Prostate gland (tissue), 2 donors: ENCODE data around the gene MARF1. TPM values are rescaled to one million over a fixed set of nuclear protein-coding genes. Genes with fewer than 3 reads are reported as not detected.

Experiments used
- DNase-seq: peaks from one replicate; pipeline ENCODE4 v3.0.0-alpha.2; 2019; ENCODE audit warnings: low spot score
- H3K27ac ChIP-seq, 2 donors: fragments of 200-600 bp; sonication (generic); 2 replicates each; pipeline ENCODE4 v1.5.1; 2017 to 2019
- H3K27me3 ChIP-seq: fragments of 200-600 bp; sonication (generic); replicated peaks from 2 replicates; pipeline ENCODE4 v1.5.1; 2019; ENCODE audit not compliant: insufficient read depth
- H3K36me3 ChIP-seq, 2 donors: fragments of 200-600 bp; sonication (generic); 1 replicate in 1 of 2; 2 replicates in 1 of 2; pipeline versions ENCODE4 v1.5.1 to v1.8.1; 2017 to 2019
- H3K4me1 ChIP-seq: fragments of 200-600 bp; sonication (generic); replicated peaks from 2 replicates; pipeline ENCODE4 v1.5.1; 2019
- H3K4me3 ChIP-seq, 2 donors: fragments of 200-600 bp; sonication (generic); 2 replicates each; pipeline ENCODE4 v1.5.1; 2017 to 2019
- H3K9me3 ChIP-seq: fragments of 200-600 bp; sonication (generic); 2 replicates; pipeline ENCODE4 v1.5.1; 2017
- POLR2A ChIP-seq: fragments of 450-650 bp; IDR thresholded peaks from one replicate; pipeline ENCODE4 v1.6.1; 2016; ENCODE audit warnings: antibody characterized with exemption, mild to moderate bottlenecking
- POLR2AphosphoS5 ChIP-seq: sonication (generic); formaldehyde crosslinking; IDR thresholded peaks from one replicate; pipeline ENCODE4 v1.6.1; 2017; ENCODE audit warnings: antibody characterized with exemption
- WGBS: methylation state at CpG from one replicate; pipeline ENCODE4 v1.1.5; 2018; 5-methylcytosine and 5-hydroxymethylcytosine counted together
- intact Hi-C: fragments of 100-400 bp; cut with DNase I; formaldehyde crosslinking; loops from one replicate; pipeline ENCODE4 v1.14.2; 2022
- total RNA-seq, 2 donors: library from RNA; depleted of rRNA; stranded (reverse); fragments of >200 nt; gene quantifications; one replicate each; pipeline ENCODE4 v1.1.0, GENCODE V29; 2016
- TF ChIP-seq, protein P1 (sequence below), 4 experiments: fragments of 200-600 bp in 2 of 4; fragments of 450-650 bp in 2 of 4; sonication (generic) in 2 of 4; IDR thresholded peaks; 1 replicate in 3 of 4; 2 replicates in 1 of 4; pipeline ENCODE4 v1.5.1; 2016 to 2019; ENCODE audit warnings: antibody characterized with exemption in 4 of 4, mild to moderate bottlenecking in 2 of 4, moderate library complexity in 2 of 4

Gene MARF1
- total RNA-seq, 2 donors from 2014 or later, result 33.3 to 54.2 TPM

DNA sequence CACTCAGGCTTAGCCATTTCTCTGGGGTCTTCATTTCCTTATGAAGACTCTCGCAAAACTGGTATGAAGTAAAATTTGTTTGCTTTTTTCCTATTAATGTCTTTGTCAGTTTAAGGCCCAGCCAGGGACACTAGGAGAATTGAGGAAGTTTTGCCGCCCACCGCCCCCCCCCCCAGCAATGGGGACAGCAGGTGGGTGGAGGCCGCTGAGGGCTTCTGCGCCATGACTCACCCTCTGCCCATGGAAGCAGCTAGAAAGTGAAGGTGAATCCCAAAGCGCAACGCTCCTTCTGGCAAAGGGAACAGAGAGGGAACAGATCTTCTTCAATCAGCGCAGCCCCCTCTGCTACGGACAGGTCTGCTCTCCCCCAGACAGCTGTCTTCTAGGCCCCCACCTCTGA is 49.7 kb downstream of the MARF1 start:
- whole genome bisulfite sequencing, result 88% methylated on average over 9 of the region's 9 CpGs
- Histone ChIP-seq H3K4me1 (no peaks in the 10 kb centered on the region), H3K4me3 (no peak overlapping the region), H3K27ac (no peak overlapping the region), H3K9me3 (no peaks in the 10 kb centered on the region), H3K36me3 (no peaks in the 10 kb centered on the region), H3K27me3 (no peaks in the 10 kb centered on the region)
- DNase-seq, result no peak
- intact Hi-C loops, result no loop called here
- TF ChIP-seq POLR2AphosphoS5 (no peak), POLR2A (no peak)
- TF ChIP-seq, protein P1, sequence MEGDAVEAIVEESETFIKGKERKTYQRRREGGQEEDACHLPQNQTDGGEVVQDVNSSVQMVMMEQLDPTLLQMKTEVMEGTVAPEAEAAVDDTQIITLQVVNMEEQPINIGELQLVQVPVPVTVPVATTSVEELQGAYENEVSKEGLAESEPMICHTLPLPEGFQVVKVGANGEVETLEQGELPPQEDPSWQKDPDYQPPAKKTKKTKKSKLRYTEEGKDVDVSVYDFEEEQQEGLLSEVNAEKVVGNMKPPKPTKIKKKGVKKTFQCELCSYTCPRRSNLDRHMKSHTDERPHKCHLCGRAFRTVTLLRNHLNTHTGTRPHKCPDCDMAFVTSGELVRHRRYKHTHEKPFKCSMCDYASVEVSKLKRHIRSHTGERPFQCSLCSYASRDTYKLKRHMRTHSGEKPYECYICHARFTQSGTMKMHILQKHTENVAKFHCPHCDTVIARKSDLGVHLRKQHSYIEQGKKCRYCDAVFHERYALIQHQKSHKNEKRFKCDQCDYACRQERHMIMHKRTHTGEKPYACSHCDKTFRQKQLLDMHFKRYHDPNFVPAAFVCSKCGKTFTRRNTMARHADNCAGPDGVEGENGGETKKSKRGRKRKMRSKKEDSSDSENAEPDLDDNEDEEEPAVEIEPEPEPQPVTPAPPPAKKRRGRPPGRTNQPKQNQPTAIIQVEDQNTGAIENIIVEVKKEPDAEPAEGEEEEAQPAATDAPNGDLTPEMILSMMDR (IDR thresholded peaks at IDR 0.05), result no peak

DNA sequence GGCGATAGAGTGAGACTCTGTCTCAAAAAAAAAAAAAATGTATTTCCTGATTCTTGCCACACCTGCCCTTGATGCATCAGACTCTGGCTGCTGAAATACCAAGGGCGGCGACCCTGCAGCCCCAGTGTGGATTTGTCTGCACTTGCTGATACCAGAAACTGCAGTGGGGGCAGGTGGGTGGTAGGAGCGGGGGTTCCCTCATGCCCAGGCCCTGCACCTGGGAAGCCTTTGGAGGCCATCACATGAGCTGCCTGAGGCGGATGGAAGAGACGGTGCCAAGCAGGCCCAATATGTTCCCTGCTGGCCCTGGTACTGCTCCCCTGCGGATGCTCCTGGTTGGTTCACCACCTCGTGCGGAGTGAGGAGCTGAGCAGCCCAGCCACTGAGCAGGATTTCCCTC is 50.6 kb downstream of the MARF1 start:
- intact Hi-C loops, result no loop called here
- DNase-seq, result no peak
- Histone ChIP-seq H3K9me3 (no peaks in the 10 kb centered on the region), H3K4me1 (no peaks in the 10 kb centered on the region), H3K36me3 (no peaks in the 10 kb centered on the region), H3K27me3 (no peaks in the 10 kb centered on the region), H3K27ac (no peak overlapping the region), H3K4me3 (no peak overlapping the region)
- TF ChIP-seq POLR2A (no peak), POLR2AphosphoS5 (no peak)
- TF ChIP-seq, protein P1 (IDR thresholded peaks at IDR 0.05), result no peak
- 84% methylated on average over 9 of the region's 9 CpGs for WGBS

DNA sequence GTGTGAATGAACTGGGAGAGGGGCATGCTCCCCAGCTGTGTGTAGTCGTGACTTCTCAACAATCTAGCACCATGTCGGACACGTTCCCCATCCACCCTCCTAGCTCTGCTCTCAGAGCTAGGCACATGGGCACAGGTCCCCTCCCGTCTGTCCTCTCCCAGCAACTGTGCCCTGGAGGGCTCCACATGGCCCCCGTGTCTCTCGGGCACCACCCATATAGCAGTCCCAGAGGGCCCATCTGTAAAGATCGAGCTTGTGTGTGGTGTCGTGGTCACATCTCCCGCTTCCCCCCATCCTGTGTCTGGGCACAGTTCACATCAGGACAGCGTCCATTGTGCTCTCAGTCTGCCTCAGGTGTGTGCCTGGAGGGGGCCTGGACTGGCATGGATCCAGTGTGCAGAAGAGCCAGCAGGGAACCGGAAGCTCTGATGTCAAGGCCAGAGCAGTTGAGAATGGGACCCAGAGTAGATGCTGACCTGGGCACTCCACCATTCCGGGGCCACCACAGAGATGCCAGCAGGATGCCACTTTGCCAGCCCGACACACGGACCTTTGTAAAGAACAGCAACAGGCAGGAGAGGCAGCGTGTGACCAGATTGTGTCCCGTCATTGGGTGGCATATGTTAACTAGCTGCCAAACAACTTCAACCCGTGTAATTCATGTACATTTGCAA is 55.7 kb downstream of the MARF1 start:
- Histone ChIP-seq H3K36me3 (no peaks in the 10 kb centered on the region), H3K4me3 (no peak overlapping the region), H3K9me3 (no peaks in the 10 kb centered on the region), H3K4me1 (no peaks in the 10 kb centered on the region), H3K27ac (no peak overlapping the region), H3K27me3 (no peaks in the 10 kb centered on the region)
- no peak for DNase-seq
- intact Hi-C loops, result no loop called here
- TF ChIP-seq POLR2A (no peak), POLR2AphosphoS5 (no peak)
- TF ChIP-seq, protein P1 (IDR thresholded peaks at IDR 0.05), result no peak
- 93% methylated on average over 15 of the region's 17 CpGs for WGBS

DNA sequence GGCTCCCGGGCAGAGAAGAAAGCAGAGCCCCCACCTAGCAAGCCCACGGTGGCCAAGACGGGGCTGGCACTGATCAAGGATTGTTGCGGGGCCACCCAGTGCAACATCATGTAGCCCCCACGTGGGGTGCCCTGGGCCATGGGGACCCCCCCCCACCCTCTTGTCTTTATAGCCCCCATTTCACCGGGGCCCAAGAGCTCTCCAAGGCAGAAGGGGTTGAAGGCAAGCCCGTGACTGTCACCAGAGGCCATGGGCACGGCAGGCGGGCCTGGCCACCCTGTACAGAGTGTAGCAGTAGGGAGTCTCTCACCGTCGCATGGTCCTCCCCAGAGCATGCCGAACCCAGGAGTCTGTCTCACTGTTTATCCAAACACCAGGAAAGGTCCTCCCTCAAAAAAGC is 56.2 kb downstream of the MARF1 start:
- DNase-seq, result no peak
- Histone ChIP-seq H3K27me3 (no peaks in the 10 kb centered on the region), H3K4me3 (no peak overlapping the region), H3K4me1 (no peaks in the 10 kb centered on the region), H3K36me3 (no peaks in the 10 kb centered on the region), H3K27ac (no peak overlapping the region), H3K9me3 (no peaks in the 10 kb centered on the region)
- intact Hi-C loops, result no loop called here
- TF ChIP-seq POLR2AphosphoS5 (no peak), POLR2A (no peak)
- TF ChIP-seq, protein P1 (IDR thresholded peaks at IDR 0.05), result no peak
- 99% methylated on average over 12 of the region's 12 CpGs for WGBS

DNA sequence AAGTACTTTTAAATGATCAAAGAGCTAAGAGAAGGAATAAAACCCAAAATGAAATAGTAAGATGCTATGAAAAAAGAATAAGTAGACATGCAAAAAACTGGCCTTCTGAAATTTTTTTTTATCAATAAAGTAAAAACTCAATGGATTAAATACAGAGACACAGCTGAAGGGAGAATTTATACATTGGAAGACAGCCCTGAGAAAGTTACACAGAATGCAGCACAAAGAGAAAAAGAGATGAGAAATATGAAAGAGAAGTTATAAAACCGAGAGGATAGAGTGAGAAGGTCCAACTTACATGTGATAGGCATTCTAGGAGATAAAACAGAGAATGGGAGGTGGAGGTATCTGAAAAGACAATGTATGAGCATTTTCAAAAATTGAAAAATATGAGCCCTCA is 57.0 kb downstream of the MARF1 start:
- H3K36me3 ChIP-seq, result no peaks in the 10 kb centered on the region

More for the DNA sequence above, 57.0 kb downstream of the MARF1 start:
- no peak overlapping the region for H3K4me3 ChIP-seq
- DNase-seq, result no peak
- H3K27me3 ChIP-seq, result no peaks in the 10 kb centered on the region
- TF ChIP-seq, protein P1 (IDR thresholded peaks at IDR 0.05), result no peak
- TF ChIP-seq POLR2AphosphoS5, result no peak
- no peak for TF ChIP-seq POLR2A
- H3K9me3 ChIP-seq, result no peaks in the 10 kb centered on the region
- intact Hi-C loops, result no loop called here
- H3K4me1 ChIP-seq, result no peaks in the 10 kb centered on the region
- WGBS, result 88% methylated on average over 1 of the region's 1 CpG
- no peak overlapping the region for H3K27ac ChIP-seq
